RWPE1 (cell line): ENCODE measurements around the gene PLEKHA4.
"Not testable (repeated sequence)": the region's sequence is repeated elsewhere in the genome, so short reads cannot be mapped to it uniquely, and the experiment has no call there.

Source experiments
- CTCF ChIA-PET: fragments of 350-600 bp; sonication (Branson Sonifier 250); formaldehyde crosslinking; extraction: SDS; loops from one replicate; lab custom pipeline; 2021; lab: Yijun Ruan, JAX
- POLR2A ChIA-PET: fragments of 400-600 bp; formaldehyde crosslinking; extraction: SDS; loops from one replicate; lab custom pipeline; 2020; ENCODE audit warnings: antibody characterized with exemption; ENCODE audit not compliant: low non-redundant PET; lab: Yijun Ruan, JAX
- DNase-seq: peaks from one replicate; pipeline ENCODE4 v3.0.0; 2012; ENCODE audit warnings: low spot score
- H3K27ac ChIP-seq: fragments of 450-650 bp; 2 replicates; pipeline ENCODE4 v1.5.1; 2017
- TF ChIP-seq, protein P1 (sequence below): fragments of 450-650 bp; conservative IDR thresholded peaks from 2 replicates; pipeline ENCODE4 v1.5.1; 2017; ENCODE audit warnings: low read depth, mild to moderate bottlenecking

Gene PLEKHA4

DNA sequence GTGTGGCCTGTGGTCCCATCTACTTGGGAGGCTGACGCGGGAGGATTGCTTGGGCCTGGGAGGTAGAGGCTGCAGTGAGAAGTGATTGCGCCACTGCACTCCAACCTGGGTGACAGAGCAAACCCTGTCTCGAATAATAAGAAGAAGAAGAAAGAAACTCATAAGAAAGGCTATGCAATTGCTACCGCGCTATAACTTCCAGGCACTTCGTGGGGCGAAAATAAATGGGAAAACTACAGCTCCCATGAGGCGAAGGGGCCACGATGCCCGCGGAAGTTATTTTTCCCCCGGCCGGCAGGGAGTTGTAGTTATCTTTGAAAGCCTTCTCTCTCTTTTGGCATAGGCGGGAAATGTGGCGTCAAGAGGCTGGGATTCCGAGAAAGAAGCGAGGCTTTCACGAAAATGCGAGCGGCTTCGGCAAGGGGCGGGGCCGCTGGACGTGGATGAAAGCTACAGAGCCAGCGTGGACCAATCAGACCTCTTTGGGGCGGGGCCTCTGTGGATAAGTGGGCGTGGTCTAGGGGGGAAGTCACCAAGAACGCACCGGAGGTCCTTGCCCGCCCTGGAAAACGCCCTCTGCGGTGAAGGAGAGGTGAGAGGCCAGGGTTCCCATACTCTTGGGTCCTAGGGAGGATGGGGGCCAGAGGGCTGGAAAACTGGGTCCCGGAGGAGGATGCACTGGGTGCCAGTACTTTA is 31.5 kb upstream of the PLEKHA4 start, which contains the start of gene NUCB1:
NUCB1 (plus strand) TSS at position 532 of the 696 bp plus-strand sequence. CDS start 485 bp downstream, outside the sequence.
- peak; percentile 99 for DNase-seq
- TF ChIP-seq, protein P1, sequence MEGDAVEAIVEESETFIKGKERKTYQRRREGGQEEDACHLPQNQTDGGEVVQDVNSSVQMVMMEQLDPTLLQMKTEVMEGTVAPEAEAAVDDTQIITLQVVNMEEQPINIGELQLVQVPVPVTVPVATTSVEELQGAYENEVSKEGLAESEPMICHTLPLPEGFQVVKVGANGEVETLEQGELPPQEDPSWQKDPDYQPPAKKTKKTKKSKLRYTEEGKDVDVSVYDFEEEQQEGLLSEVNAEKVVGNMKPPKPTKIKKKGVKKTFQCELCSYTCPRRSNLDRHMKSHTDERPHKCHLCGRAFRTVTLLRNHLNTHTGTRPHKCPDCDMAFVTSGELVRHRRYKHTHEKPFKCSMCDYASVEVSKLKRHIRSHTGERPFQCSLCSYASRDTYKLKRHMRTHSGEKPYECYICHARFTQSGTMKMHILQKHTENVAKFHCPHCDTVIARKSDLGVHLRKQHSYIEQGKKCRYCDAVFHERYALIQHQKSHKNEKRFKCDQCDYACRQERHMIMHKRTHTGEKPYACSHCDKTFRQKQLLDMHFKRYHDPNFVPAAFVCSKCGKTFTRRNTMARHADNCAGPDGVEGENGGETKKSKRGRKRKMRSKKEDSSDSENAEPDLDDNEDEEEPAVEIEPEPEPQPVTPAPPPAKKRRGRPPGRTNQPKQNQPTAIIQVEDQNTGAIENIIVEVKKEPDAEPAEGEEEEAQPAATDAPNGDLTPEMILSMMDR: no peak
- ChIA-PET CTCF (interaction anchor here (0.6 kb wide), 3 partner anchors 34 to 94 kb away, joined by 3 to 4 read pairs (median 3); partner anchors contain the start of genes DHDH and RUVBL2), POLR2A (interaction anchor here (0.6 kb wide), 1 partner anchor 93 kb away, joined by 3 read pairs; the partner anchor contains the start of gene GYS1)
- H3K27ac ChIP-seq: peak within 1 kb of the TSS; percentile 91

DNA sequence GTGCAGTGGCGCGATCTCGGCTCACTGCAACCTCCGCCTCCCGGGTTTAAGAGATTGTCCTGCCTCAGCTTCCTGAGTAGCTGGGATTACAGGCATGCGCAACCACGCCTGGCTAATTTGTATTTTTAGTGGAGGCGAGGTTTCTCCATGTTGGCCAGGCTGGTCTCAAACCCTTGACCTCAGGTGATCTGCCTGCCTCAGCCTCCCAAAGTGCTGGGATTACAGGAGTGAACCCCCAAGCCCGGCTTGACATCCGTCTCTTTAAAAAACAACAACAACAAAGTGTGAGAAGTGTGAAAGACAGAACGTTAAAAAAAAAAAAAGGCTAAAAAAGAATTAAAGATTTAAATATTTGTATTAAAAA is 31.0 kb upstream of the PLEKHA4 start:
- POLR2A ChIA-PET, DNase-seq: not testable (repeated sequence)
- CTCF ChIA-PET: interaction anchor here (0.6 kb wide), 3 partner anchors 34 to 94 kb away, joined by 3 to 4 read pairs (median 3); partner anchors contain the start of genes DHDH and RUVBL2
- H3K27ac ChIP-seq: peak overlapping the region; percentile 91

DNA sequence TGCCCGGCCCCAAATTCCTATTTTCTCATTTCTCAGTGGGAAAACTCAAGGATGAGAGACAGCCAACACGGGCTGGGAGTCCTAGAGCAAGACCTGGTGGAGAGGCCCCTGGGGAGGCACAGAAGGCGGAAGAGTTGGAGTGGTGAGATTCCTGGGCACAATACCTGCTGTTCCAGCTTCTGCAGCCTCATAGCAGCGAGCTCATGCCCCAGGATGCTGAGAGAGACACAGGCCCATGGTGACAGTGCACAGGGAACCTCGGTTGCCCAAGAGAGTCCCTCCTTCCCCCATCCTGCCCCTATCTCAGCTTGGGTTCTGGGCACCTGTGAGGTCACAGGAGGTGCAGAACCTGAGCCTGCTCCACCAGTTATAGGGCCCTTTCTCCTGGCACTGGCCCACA is 28.8 kb upstream of the PLEKHA4 start:
- DNase-seq: no peak
- CTCF ChIA-PET: no interaction called here
- POLR2A ChIA-PET: no interaction called here

DNA sequence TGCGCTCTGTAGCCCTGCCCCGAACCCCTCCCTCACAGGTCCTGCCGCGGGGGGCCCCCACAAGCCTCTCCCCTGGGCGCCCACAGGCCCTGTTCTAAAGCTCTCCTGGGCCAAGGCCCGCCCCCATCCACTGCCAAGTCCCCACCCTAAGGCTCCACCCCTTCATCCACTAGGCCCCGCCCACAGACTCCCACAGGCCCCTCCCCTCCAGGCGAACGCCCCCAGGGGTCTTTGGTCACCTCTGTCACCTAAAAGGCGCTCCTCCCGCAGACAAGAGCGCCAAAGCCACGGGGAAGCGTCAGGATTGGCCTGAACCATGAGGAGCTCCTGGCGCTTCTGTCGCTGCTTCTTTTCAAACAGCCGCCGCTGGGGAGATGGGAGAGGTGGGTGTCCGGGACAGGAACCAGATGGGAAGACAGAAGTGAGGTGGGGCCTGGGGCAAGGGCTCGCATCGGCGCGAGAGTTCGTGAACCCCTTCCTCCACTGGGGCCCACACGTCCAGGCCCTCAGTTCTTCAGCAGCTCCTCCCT is 27.8 kb upstream of the PLEKHA4 start:
- TF ChIP-seq, protein P1: no peak
- ChIA-PET CTCF (no interaction called here), POLR2A (no interaction called here)
- peak overlapping the region; percentile 91 for H3K27ac ChIP-seq
- no peak for DNase-seq

More for the DNA sequence above, 28.8 kb upstream of the PLEKHA4 start:
- TF ChIP-seq, protein P1: no peak
- H3K27ac ChIP-seq: peak overlapping the region; percentile 91

DNA sequence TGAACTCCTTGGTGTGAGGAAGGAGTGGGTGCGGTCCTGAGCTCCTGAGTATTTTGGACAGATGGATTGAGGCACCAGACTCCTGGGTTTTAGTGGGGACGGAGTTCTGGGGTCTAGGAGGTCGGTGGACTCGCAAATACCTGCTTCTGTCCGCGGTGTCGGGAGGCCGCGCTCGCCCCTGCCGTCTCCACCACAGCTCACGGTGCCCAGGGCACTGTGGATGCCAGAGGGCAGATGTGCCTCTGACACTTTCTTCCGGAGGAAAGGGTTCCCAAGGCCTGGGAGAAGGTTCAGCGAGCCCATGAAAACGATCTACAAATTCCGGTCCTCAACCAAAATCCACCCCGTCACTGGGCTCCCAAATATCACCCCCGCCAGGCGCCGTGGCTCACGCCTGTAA is 26.8 kb upstream of the PLEKHA4 start:
- TF ChIP-seq, protein P1: no peak
- H3K27ac ChIP-seq: no peak overlapping the region
- CTCF ChIA-PET: no interaction called here
- DNase-seq: no peak
- POLR2A ChIA-PET: no interaction called here

DNA sequence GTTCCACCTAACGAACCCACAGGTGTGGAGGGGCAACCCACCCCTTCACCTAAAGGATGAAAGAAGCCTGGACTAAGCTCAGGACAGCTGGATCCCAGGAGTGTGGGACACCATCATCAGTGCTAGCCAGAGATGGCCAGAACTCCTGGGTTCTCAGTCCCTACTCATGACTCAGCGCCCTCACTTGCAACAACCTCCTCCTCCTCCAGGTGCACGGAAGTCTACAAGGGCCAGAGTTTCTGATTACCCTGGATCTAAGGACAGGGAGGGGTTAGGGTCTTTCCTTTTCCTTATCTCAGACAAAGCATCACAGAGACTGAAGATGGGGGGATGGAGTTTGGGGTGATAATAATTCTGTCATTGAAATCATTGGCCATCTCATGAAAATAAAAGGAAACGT is 22.1 kb upstream of the PLEKHA4 start:
- TF ChIP-seq, protein P1: no peak
- POLR2A ChIA-PET: no interaction called here
- H3K27ac ChIP-seq: no peak overlapping the region
- DNase-seq: no peak
- CTCF ChIA-PET: interaction anchor here (0.5 to 0.7 kb wide), 2 partner anchors 16 to 106 kb away, joined by 3 to 4 read pairs; no protein-coding TSS in a partner anchor

DNA sequence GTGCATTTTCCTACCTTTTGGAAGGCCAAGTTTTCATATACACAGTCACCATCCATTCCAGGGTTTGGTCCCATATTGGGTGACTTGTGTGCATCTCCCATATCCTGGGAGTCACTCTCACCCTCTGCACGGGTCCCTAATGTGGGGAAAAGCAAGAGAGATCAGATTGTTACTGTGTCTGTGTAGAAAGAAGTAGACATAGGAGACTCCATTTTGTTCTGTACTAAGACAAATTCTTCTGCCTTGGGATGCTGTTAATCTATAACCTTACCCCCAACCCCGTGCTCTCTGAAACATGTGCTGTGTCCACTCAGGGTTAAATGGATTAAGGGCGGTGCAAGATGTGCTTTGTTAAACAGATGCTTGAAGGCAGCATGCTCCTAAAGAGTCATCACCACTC is 21.1 kb upstream of the PLEKHA4 start:
- H3K27ac ChIP-seq, DNase-seq, POLR2A ChIA-PET, CTCF ChIA-PET: not testable (repeated sequence)
